Head of caudate nucleus (tissue), 42 donors: ENCODE results near the gene SDCBP2.

Experiments
- DNase-seq, 42 donors: peaks; one replicate each; pipeline versions ENCODE4 v3.0.0 to v3.0.0-alpha.2; 2020 to 2021; ENCODE audit warnings: mixed read lengths in 7 of 42
- intact Hi-C: fragments of 100-400 bp; cut with DNase I; formaldehyde crosslinking; loops from one replicate; pipeline ENCODE4 v1.15.0; 2022

The SDCBP2 gene

DNA sequence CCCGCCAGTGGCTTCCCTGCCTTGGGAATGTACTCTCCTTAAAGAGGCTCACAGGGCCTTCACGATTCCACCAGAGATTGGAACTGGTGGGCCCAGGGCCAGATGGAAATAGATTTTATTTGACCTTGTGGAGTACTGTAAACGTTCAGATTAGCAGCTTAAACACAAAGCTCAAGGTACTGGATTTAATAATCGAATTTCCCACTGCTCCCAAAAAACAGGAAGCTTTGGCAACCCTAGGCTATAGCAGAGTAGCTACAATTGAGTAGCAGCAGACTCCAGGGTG is 7.3 kb downstream of the SDCBP2 start:
- DNase-seq = no peak
- intact Hi-C loops = no loop called here

DNA sequence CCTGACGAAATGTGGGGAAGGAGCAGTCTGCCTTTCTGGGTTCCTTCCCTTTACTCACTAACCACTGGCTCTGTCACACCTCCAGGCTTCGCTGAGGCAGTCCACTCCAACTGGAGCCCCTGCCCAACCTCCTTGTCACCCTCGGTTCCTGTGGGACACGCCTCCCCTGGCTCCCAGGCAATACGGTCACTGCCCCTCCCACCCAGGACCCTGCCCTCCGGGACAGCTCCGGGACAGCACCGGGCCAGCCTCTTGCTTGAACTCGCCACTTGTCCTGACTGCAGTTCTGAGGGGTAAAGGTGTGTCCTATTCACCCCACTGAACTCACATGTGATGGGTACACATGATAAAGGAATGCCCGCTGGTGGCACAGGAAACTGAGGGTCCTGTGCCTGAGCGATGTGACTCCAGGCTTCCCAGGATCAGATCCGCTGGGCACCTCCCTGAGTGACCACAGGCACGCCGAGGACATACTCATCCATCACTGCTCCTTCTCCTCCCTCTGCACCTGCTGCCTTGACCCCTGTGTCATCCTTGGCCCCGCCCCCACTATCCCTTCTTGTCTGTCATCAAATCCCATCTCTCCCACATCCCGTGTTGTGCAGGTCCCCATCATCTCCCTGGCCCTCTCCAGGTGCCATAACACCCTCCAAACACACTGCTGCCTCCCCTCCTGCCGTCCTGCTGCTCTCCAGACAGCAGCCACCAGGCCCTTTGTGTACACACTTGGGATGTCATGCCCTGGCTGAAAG is 7.9 kb downstream of the SDCBP2 start:
- no peak for DNase-seq
- intact Hi-C loops = no loop called here

DNA sequence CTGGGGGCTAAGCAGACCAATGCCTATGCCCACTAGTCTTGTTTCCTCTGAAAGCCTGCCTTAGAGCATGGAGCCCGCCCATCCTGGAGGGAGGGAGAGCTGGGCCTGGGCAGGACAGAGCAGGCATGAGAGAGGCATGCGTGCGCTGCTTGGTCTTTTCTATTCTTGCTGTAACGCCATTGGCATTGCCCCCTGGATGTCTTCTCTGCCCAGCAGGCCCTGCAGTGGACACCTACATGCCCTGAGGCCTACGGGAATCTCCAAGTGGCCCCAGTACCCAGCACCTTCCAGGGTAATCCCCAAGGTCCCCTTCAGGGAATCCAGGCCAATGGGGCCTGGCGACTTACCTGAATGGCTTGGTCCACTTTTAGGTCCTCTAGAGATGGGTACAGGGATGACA is 8.9 kb downstream of the SDCBP2 start:
- intact Hi-C loops = no loop called here
- no peak for DNase-seq

DNA sequence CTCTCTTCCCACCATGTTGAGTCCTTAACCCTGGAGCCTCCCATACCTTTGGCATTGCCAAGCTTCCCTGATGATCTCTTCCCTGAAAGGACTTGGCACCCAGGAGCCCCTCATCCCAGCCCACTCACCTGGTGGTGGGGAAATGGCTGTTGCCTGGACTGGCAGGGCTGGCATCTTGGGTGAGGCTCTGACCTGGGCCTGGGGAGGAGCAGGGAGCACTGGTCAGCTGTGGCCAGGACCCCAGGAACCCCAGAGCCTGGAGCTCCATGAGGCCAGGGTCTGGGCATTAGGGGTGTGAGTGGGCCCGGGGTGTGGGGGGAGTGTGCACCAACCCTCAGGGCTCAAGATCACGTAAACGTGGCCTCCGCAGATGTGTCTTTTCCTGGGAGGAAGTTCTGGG is 9.5 kb downstream of the SDCBP2 start:
- DNase-seq = no peak
- intact Hi-C loops = loop anchor here (10.0 kb wide), 1 partner anchor 145 kb away; the partner anchor contains the start of gene NSFL1C

DNA sequence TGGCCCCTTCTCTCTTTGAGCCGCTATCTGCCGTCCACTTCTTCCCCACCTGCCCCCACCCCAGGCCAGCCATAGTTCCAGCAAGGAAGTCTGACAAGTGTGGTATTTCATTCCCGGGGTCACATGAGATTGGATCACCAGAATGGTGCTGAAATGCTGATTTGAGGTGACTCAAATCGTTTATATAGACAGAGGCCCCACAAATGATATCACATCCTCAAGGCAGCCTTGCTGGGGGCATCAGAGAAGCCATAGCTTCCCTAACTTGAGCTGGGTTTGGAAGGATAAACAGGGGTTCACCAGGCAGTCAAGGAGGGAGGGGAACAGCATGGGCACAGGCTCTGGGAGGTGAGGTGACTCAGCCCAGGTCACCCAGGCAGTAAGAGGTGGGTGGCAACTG is 9.9 kb downstream of the SDCBP2 start:
- no peak for DNase-seq
- intact Hi-C loops = loop anchor here (10.0 kb wide), 1 partner anchor 146 kb away; the partner anchor contains the start of gene NSFL1C

DNA sequence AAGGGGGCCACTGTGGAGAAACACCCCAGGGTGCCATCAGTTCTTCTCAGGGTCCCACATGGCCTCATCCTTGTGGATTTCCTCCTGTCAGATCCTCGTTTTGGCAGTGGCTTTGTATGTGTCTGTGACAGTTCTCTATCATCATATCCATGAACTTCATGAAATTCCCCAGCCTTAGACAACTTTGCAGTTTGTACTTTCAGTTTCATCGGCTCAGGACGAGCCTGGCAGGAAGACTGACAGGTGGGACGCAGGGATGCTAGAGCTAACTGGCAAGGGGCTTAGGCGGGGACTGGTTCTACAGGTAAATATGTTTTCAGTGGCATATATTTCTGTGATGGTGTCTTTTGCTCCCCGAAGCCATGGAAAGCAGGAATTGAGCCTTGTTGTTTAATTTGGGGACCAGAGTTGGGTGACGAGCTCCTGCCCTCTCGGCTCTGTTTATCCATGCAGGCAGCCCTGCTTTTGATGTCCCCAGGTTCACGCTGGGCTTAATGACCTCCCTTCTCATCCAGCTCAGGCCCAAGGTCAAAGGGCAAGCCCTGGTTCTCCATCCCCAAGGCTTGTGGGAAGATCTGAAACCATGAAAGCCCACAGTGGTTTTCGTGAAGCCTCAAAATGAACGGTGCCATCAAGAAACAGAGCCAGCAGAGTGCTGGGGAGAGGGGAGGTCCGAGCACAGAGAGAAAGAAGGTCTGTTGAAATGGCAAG is 11.2 kb downstream of the SDCBP2 start:
- no peak for DNase-seq
- intact Hi-C loops = loop anchor here (10.0 kb wide), 1 partner anchor 147 kb away; the partner anchor contains the start of gene NSFL1C

DNA sequence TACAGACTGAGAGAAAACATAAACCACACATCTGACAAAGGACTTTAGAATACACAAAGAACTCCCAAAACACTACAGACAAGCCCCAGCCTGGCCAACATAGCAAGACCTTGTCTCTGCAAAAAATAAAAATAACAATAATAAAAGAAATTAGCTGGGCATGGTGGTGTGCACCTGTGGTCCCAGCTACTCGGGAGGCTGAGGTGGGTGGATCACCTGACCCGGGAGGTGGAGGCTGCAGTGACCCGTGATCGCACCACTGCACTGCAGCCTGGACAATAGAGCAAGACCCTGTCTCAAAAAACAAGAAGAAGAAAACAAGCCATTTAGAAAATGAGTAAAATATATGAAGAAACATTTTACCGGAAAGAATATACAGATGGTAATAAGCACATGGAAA is 13.1 kb downstream of the SDCBP2 start:
- intact Hi-C loops = loop anchor here (10.0 kb wide), 1 partner anchor 149 kb away; the partner anchor contains the start of gene NSFL1C
- no peak for DNase-seq

DNA sequence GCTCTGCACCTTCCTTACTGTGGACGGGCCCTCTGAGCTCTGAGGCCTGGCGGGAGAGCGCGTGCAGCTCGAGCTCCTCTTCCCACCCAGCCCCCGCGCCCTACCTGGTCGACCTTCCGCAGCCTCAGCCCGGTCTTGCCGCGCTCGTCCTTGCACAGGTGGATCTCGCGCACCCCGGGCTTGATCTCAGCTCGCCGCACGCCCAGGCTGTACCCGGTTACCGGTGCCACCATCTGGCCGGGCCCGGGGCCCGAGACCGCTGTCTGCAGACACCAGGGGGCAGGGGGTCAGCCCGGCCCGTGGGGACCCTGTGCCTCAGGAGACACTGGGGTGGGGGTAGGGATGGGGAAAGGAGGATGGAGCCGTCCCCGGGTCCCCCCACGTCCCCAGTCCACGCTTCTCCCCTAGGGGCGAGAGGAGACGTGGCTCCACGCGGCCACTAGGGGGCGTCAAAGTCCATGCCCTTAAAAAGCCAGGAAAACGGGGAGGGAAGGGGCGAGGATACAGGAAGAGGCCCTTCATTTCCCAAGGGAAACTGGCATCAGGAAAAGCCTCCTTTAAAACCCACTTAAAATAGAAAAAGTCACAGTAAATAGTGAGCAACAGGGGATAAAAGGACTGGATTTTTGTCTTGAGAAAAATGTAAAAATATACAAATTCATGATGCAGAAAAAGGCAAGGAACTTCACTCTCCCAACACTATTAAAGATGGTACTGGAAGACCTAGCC is 15.5 kb downstream of the SDCBP2 start:
- intact Hi-C loops = loop anchor here (5.0 to 10.0 kb wide), 2 partner anchors 124 to 151 kb away; partner anchors contain the start of gene NSFL1C

DNA sequence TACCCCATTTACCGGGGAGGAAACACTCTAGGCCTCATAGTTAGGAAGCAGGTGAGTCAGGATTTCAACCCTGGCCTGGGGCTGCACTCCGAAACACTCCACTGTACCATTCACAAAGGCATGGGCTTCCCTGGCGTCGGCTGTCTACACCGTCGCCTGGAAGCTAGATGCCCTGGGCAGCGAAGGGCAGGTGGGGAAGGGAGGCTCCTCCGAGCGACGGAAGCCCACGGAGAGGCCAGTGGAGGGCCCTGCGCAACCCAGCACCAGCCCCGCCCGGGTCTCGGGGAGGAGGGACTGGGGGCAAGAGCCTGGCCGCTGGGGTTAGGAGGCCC is 16.1 kb downstream of the SDCBP2 start:
- DNase-seq = no peak

More for the DNA sequence above, 15.5 kb downstream of the SDCBP2 start:
- peak; percentile 67 to 94 (median 84) for DNase-seq

DNA sequence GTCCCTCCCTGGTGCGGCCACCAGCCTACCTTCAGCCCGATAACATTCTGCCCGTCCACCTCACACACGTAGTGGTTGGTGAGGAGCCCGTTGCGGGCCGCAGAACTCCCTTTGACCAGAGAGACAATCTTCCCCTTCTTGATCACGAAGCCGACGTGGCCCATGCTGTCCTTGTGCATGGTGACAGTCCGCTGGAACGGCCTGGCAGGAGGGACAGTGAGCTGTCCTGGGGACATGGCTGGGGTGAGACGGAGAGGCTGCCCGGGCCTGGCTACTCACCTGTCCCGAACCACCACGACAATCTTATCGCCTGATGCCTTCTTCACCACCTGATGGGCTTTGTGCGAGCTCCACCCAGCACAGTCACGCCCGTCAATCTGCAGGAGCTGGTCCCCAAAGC is 16.6 kb downstream of the SDCBP2 start:
- no peak for DNase-seq
- intact Hi-C loops = loop anchor here (5.0 to 10.0 kb wide), 2 partner anchors 125 to 152 kb away; partner anchors contain the start of gene NSFL1C

More for the DNA sequence above, 16.1 kb downstream of the SDCBP2 start:
- intact Hi-C loops = loop anchor here (5.0 to 10.0 kb wide), 2 partner anchors 124 to 152 kb away; partner anchors contain the start of gene NSFL1C

DNA sequence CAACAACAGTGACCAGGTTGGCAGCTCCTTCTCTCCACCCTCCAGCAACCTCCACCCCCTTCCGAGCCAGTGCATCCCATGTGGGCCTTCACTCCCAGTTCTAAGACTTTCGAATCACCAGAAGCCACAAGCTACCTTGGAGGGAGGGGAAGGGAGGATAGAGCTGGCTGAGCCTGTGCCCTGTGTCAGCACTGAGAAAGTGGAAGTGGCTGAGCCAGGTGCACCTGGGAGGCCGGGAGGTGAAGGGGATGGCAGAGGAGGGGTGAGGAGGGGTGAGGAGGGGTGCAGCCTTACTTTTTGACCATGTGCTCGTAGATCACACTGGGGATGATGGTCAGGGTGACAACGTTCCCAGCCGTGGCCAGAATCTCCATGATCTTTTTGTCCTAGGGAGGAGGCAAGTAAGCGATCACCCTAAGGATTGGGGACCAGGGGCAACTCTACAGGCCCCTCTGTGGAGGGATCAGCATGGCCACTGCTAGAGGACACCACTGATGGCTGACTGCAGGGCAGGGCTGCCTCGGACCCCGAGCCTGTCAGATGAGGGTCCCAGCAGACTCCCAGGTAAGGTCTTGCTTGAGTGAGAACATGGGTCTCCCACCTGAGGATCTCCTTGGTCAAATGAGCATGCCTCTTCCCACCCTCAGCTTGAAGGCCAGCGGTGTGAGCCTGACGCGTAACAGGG is 18.3 kb downstream of the SDCBP2 start:
- DNase-seq = no peak
- intact Hi-C loops = loop anchor here (5.0 to 10.0 kb wide), 2 partner anchors 127 to 154 kb away; partner anchors contain the start of gene NSFL1C

DNA sequence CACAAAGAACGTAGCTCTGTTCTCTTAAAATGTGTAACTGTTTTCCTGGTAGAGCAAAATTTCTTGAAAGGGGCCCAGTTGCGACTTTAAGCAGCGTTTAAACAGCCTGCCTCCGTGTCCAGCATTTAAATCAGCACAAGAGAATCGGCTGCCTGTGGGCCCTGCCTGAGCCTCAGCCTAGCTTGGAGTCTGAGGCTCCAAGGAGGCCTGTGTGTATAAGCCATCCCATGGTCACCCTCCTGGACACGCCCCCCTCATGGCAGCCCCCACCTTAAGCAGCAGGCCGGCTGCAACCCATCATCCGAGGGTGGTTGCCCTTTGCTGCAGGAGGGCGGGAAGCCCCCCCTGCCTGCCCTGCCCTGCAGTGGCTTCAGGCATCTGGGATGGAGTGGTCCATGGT is 18.9 kb downstream of the SDCBP2 start:
- peak in 6 of 42 donors; percentile 29 to 75 (median 47) for DNase-seq
- intact Hi-C loops = loop anchor here (5.0 to 10.0 kb wide), 2 partner anchors 127 to 155 kb away; partner anchors contain the start of gene NSFL1C

DNA sequence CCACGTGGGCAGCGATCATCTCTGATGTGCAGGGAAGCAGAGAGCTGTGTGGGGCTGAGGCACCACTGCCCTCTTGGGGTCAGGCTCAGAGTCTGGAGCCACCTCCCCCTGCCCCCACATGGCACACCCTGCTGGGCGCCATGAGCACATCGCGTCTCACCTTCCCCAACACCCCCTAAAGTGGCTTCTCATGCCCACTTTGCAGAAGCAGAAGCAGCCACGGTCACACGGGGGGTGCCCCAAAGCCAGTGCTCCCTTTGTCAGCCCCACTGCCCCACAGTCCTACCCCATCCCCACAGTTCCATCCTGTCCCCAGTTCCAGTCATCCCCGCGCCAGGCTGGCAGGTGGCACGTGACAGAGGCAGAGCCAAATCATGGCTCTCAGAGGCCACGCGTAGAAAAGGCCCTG is 19.5 kb downstream of the SDCBP2 start:
- DNase-seq = peak in 13 of 42 donors; percentile 30 to 68 (median 45)
- intact Hi-C loops = no loop called here

DNA sequence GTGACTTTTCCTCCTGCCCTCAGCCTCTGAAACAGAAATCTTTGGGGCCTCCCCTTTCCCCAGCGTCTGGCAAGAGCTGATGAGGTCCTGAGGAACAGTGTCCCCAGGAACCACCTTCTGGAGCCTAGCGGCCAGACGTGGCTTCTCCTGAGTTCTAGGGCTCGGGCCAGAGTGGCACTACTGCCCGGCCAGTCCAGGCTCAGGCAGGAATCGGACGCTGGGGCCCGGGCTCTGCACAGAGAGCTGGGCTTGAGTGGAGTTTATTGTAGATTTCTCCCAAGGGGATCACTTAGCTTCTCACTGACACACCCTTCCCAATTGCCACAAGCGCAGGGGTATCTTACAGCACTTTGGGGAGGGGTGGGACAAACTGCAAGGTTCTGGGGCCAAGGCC is 20.2 kb downstream of the SDCBP2 start:
- DNase-seq = no peak
- intact Hi-C loops = no loop called here

DNA sequence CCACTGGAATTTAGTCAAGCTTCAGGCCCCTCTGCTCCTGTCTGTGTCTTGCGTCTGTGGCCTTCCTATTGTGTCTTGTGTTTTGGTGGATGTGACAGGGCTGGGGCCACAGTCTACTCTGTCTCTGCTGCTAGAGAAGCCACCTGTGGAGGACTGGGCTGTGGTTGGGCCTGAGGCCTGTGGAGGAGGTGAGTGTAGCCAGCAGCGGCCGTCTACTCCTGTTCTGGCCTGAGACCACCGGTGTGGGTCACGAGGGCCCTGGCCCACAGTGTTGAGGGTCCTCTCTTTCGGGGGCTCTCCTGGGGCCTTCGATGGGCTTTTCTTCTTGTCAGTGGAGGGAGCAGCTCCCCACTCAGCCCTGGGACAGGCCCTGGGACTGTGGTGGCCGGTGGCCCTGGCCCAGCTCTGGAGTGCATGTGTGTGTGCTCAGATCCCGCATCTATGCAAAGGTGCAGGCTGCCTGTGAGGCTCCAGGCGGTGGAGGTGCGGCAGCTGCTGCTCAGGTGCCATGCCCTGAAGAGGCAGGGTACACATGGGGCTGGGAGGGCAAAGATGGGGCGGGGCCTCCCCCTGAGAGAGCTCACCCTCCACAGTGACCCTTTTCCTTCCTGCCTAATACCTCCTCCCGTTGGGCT is 20.8 kb downstream of the SDCBP2 start:
- DNase-seq = no peak
- intact Hi-C loops = no loop called here

DNA sequence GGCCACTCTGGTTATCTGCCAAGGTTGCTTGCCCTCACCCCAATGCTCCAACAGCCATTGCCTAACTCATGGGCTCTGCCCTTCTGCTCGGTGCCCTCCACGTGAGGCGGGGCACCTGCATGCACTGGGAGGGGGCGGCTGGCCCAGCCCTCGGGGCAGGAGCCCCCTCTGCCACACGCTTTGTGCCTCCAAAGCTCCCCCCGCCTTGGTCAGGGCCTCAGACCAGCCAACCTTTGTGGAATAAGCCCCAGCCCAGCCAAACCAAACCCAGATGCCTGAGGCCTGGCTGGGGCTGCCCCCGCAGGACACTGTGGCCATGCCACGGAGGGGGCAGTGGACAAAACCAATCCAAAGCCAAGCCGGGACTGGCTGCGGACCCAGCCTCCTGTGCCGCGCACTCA is 21.4 kb downstream of the SDCBP2 start:
- intact Hi-C loops = no loop called here
- no peak for DNase-seq

DNA sequence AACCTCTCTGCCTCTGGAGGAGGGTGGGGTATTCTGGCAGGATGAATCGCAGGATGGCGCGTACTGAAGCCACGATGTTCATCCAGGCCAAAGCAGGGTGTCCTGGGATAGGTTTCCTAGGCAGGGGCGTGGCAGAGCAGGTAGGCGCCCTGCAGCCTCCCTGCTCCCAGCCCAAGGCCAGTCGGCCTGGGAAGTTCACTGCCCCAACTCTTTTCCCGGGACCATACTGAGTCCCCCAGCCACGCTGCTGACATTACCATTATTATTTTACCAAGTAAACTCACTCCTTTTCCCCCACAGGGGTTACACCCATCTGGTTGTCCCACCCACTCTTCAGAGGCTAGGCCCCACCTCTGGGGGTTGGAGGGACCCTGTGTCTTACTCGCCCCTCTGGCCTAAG is 21.8 kb downstream of the SDCBP2 start:
- intact Hi-C loops = no loop called here
- DNase-seq = no peak

DNA sequence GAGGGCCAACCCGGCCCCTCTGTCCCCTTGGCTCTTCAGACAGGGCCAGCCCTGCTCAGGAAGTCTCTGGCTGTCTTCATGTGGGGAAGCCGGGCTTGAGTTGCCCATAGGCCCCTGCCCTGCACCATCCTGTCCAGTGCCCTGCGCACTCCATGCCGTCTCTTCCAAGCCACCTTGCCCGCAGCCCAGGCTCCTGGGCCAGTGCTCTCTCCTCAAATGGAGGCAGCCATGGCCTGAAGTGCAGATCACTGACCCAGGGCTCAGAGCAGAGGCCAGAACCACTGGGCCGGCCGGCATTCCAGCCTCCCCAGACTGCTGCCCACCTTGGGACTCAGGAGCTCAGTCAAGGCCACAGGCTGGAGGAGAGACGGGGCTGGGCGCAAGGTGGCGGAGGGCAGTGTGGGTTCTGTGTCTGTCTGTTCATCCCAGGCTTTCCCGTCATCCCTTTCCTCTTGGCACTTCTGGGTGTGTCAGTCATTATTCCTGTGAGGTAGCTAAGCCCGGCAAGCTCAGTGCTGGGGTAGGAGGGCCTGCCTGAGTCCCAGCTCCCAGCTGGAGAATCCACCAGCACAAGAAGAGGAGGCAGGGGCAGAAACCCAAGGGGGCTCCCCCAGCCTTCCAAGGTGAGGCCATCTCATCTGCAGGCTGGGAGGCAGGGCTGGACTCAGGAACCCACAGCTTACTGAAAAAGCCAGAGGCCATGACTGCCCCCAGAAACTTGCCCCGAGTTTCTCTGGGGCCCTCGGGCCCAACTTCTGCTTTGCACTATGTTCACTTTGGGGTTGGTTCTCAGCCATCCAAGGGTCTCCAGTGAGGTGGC is 22.4 kb downstream of the SDCBP2 start:
- DNase-seq = no peak
- intact Hi-C loops = no loop called here
